Right renal cortex interstitium (tissue), 3 donors: Measurements from ENCODE around the gene ATPAF1. TPM values are rescaled to one million over a fixed set of nuclear protein-coding genes. Genes with fewer than 3 reads are reported as not detected.
A peak's percentile ranks its signal among the peaks of the same experiment; 100 is the strongest.
"Not testable (repeated sequence)": the region's sequence is repeated elsewhere in the genome, so short reads cannot be mapped to it uniquely, and the experiment has no call there.

Experiments used
- DNase-seq, 3 donors: peaks; one replicate each; pipeline ENCODE4 v3.0.0-alpha.2; 2013; ENCODE audit warnings: low read depth in 3 of 3, low spot score in 2 of 3
- polyA plus RNA-seq, 3 donors: library from polyadenylated mRNA; unstranded; fragments of 120-200 nt; gene quantifications; one replicate each; pipeline ENCODE4 v1.2.1, GENCODE V29; 2013; ENCODE audit not compliant: insufficient read length in 3 of 3

ATPAF1 gene
- polyA plus RNA-seq, 3 donors, result 107 to 121 (median 116) TPM

DNA sequence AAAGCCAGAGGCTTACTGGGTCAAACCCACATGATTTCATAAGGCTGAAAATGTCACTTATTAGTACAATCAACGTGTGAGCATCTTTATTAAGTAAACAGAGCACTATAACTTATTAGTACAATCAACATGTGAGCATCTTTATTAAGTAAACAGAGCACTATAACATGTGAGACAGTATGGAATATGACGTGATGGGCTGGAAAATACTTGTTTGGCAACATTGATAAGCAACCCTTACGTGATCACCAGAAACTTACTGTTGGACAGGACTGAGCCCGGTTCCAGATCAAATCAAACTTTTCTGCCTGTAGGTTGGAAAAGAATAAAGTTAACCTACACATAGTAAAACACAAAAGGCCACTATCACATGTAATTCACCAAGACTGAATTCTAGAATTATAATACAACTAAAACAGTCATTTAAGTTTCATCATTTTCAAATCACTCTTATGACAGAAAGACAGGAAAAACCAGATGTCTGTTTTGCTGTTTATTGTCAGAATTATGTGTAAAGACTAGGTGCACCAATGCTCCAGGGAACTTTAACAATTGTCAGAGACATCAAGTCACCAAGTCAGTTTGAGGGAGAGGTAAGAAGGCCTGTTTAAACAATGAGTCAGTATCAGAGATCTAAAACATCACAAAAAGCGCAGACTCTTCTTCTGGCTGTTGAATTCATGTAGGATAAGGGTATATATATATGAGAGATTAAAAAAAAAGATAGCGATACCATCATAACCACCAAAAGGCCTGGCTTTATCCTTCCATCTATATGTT is 15.7 kb downstream of the ATPAF1 start:
- no peak for DNase-seq

DNA sequence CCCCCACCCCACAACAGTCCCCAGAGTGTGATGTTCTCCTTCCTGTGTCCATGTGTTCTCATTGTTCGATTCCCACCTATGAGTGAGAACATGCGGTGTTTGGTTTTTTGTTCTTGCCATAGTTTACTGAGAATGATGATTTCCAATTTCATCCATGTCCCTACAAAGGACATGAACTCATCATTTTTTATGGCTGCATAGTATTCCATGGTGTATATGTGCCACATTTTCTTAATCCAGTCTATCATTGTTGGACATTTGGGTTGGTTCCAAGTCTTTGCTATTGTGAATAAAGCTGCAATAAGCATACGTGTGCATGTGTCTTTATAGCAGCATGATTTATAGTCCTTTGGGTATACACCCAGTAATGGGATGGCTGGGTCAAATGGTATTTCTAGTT is 17.0 kb downstream of the ATPAF1 start:
- DNase-seq, result not testable (repeated sequence)

DNA sequence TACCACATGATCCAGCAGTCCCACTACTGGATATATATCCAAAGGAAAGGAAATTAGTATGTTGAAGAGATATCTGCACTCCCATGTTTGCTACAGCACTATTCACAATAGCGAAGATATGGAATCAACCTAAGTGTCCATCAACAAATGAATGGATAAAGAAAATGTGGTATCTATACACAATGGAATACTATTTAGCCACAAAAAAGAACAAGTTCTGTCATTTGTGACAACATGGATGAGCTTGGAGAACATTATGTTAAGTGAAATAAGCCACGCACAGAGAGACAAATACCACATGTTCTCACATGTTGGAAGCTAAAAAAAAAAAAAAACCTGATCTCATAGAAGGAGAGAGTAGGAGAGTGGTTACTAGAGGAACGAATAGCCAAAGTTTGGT is 17.7 kb downstream of the ATPAF1 start:
- DNase-seq, result no peak

DNA sequence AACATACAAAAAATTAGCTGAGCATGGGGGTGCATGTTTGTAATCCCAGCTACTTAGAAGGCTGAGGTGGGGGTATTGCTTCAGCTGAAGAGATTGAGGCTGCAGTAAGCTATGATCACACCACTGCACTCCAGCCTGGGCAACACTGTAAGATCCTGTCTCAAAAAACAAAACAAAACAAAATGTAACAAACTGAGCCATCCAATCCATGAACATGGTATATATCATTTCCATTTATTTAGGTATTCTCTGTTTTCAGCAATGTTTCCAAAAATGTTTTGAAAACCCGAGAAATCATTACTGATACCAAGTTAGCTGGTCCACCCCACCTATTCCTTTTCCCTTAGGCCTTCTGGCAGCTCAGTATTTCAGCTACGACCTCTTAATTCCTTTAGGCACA is 18.4 kb downstream of the ATPAF1 start:
- no peak for DNase-seq

DNA sequence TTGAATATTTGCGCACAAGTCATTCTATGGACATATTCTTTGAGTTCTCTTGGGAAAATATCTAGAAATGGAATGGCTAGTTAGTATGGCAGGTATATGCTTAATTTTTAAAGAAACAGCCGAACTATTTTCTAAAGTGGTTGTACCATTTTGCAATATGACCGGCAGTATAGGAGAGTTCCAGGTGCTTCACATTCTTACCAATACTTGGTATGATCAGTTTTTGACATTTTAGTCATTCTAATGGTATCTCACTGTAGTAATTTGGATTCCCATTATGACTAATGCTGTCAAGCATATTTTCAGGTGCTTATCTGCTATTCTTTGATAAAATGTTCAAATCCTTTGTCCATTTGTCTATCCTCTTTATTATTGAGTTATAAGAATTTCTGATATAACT is 20.6 kb downstream of the ATPAF1 start:
- DNase-seq, result no peak

DNA sequence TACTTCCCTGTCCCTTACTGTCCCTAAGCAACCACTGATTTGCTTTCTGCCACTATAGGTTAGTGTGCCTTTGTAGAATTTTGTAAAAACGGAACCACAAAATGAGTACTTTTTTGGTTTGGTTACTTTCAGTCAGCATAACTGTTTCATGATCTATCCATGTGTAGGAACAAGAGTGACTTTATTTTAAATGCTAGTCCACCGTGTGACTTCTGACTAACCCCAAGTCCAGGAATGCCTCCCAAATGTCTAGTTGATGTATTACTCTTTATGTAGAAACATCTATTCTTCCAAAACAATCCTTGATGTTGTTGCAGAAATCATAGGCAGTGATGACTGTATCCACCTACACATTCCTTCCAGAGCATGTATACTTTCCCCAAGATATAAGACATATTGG is 21.3 kb downstream of the ATPAF1 start:
- no peak for DNase-seq

DNA sequence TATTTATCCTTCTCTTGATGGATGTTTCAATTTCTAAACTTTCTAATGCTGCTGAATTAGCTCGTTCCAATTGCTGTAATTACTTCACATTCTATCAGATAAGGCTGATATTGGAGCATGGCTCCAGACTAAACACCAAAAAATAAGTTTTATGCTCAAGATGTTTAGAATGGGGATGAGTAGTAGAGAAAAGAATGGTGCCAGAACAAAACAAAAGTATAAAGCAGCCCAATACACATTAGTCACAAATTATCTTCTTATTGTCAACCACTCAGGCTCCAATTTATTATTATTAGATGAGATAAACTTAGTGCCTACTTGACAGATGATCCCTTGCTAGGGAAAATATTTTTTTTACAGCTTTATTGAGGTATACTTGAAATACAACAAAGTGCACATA is 21.8 kb downstream of the ATPAF1 start:
- no peak for DNase-seq

DNA sequence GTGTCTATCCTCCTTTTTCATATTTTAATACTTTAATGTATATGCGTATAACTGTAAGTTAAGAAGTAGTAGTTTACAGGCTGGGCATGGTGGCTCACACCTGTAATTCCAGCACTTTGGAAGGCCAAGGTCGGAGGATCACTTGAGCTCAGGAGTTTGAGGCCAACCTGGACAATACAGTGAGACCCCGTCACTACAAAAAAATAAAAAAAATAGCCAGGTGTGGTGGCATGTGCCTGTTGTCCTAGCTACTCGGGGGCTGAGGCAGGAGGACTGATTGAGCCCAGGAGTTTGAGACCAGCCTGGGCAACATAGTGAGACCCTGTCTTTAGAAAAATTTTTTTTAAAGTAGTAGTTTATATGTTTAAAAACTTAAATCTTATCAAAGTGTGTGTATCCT is 22.3 kb downstream of the ATPAF1 start:
- DNase-seq, result no peak

DNA sequence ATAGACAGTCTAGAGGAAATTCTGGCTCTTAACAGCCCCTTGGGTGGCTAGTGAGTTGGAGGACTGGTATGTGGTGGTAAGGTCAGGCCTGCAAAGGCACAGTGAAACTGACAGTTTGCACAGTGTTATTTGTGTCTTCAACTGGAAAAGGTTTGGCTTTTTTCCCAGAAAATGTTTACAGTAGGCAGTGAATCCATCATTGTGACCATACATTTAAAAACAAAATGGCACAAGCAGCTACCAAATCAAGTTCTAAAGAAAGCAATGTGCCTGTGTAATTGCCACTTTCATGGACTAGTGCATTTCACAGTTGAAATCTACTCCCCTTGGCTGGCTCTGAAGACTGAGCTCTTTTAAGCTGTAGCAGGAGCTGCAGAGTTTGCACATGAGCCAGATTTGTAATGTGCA is 24.8 kb downstream of the ATPAF1 start:
- peak in 1 of 3 donors; percentile 21 for DNase-seq

DNA sequence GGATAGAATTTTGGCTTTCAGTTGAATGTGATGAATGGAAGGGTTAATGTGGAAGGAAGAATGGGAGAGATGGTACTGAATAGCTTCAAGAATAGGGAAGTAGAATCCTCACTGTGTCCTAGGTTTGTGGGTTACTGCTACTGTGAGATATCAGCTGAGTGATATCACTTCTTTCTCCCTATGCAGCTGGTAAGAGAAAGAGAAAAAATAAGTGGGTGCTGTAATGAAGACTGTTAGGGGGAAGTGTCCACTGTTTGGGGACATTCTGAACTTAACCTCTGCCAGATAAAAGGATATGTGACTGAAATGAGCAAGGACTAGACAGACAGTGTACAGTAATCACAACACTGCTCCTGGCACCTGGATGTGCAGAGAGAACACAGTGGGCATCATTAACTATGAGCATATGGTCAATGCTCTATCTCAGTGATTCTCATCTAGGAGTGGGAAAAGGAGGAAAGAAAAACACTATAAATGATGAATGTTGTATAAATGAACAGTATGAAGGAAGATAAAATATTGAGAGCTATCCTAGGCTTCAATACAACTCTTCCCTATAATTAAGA is 26.0 kb downstream of the ATPAF1 start:
- DNase-seq, result no peak

DNA sequence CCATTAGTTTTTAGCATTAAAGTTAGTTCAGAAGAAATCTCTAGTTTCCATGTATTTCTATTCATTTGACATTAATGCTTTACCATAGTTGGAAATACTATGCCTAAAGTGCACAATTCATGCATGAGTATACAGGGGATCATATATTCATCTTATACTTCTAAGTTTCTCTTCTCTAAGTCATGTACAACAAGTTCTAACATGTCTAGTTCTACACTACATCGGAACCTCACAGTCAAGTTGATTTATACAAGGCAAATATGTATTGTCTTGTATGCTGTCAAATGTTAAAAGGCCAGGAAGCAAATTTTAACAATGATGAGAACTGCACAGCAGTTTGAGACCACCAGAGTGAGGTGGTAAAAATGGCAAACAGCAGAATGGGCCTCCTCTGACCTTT is 28.6 kb downstream of the ATPAF1 start:
- no peak for DNase-seq

DNA sequence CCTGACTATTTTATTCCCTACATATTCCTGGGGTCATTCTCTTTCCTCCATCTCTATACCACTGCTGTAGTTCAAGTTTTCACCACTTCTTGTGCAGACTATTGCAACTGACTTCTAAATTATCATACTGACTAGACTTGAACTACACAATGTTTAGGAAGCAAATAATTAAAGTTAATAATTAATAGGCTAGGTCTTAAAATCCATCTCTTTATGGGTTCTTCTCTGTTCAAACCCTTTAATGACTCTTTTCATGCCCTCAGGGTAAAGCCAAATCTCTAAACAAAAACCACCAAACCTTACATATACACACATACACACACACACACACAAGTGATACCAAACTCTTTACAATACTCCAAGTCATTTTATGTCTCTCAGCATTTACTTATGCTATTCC is 29.2 kb downstream of the ATPAF1 start:
- no peak for DNase-seq

DNA sequence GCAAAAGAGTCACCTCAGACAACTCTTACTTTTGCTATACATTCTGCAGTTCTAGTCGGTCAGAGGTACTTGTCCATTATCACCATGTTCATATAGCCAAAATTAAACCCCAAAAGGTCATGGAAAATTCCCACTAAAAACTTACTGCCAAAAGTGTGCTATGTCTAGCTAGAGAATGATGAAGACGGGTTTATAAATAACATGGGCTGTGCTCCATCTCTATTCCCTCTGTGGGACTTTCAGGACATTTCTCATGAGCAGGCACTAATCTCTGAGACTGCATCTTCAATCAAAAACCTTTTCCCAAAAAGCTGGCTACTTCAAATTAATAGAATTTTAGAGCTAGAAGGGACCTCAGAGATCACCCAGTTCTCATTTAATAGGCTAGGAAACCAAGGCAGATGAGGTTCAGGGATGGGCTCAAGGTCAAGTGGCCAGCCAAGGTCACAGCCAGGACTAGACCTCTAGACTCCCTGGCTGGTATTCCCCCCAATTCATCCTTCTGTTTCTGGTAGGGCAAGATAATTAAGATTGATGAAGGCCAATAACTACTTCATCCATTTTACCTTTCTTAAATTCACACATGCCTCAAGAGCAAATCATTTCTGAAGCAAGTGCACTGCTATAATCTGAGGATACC is 30.6 kb downstream of the ATPAF1 start:
- no peak for DNase-seq

DNA sequence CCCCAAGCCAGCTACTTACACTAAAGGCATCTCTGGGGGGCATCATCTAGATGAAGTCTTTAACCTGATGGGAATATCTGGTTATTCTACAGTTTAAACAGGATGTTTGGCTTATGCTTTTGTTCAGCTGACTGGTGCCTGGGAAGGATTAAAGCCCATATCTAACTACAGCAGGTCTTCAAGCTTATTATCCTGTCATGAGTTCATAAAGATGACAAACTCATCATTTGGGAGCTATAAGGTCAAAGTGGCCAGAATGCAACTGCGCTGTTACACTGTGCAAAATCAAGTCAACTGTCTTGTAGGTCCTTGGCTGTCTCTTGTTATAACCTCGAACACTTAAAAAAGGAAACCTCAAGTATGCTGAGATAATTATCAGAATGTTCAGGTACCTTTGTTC is 33.0 kb downstream of the ATPAF1 start:
- no peak for DNase-seq

DNA sequence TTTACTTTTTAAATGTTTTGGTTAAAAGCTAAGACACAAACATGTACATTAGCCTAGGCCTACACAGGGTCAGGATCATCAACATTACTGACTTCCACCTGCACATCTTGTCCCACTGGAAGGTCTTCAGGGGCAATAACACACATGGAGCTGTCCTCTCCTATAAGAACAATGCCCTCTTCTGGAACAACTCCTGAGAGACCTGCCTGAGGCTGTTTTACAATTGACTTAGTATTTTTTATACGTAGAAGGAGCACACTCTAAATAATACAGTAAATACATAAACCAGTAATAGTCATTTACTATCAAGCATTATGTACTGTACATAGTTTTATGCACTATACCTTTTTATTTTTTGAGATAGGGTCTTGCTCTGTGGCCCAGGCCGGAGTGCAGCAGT is 37.4 kb downstream of the ATPAF1 start:
- no peak for DNase-seq

DNA sequence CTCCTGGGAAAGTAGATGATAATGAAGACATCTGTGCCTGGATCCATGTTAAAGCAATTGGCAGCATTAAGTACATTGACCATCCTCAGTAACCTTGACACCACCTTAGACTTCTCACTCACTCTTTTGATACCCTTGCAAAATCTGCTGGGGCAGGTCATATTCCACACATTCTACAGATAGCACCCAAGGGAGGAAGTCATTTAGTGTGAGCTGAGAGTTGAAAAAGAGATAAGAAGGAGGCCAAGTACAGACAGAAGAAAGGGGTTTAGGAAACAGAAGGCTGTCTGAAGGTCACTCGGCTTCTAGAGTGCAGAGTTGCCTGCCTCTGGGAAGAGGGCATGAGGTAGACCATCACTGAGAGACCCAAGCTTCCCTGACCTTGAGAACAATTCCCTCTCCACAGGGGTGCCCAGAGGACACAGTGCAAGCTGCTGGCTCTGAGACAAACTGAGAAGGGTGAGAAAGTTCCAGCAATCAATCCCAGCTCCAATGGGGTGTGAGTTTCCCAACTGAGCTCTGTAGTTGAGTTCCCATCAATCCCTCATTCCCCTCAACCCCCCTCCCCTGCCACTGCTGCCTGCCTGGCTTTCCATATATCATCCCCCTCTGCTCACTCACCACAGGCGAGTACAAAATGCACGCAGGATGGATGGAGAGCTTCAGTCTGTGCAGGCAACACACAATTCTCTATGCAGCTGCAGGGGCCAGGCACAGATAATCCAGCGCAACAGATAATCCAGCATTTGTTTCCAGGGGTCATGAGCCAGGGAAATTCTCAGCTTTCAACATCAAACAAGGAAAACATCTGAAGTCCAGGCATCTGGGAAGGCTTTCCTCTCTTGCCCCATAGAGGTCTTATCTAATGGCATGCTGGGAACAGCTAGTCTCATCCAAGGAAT is 44.2 kb downstream of the ATPAF1 start:
- DNase-seq, result no peak

DNA sequence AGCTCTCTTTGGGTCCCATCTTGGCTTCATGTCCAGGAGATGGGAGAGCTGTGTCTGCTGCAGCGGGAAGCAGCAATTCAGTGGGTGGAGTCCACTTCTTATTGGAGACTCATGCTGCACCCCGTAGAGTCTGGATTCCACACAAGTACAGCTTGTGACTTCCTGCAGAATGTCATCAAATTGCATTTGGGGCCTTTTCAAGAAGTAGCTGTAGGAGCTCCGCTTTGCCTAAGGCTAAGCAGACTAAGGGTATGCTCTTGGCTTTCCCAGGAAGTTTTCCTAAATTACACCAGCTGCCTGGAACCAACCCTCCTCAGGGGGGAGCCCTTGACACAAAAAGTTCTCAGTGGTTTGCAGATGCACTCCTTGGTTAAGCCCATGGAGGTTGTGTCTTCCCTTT is 45.8 kb downstream of the ATPAF1 start:
- no peak for DNase-seq

DNA sequence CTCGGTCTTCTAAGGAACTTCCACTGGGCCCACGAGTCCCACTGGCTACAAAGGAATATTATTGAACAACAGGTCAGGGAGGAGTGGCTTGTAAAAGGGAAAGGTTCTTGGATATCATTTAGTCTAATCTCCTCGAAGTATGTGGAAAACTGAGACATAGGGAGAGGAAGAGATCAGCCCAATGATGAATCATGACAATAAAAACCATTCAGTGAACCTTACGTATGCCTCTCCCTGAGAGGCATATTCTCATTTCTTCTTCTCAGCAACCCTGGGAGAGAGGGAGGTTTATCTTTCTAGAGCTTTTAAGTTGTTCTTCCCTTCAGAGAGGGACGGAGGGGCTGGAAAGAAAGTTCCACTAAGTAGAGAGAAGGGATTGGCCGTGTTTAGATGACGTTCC is 46.2 kb downstream of the ATPAF1 start:
- DNase-seq, result no peak

DNA sequence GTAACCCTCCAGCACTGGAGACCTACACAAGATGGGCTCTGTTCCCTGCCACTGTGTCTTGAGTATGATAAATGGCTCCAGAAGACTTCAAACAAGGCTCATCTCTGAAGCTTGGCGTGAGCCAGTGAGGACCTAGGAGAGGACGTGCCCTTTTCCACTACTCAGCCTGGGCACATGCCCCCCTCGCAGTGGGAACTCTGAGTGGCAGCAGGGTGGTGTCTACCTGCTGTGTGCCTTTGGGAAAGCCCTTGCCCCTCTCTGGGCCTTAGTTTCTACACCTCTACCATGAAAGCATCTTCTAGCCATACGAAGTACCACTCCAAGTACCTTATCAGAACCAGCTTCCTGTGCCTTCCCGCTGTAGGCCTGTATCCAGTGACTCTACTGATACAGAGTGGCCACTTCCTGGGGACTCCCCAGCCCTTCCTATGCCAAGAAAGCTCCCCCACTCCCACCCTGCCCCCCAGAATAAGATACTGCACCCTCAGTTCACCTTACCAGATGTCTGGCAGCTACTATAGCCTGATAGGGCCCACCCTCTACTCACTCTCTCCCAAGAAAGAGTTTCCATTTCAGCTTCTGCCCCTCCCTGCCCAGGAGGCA is 48.4 kb downstream of the ATPAF1 start:
- DNase-seq, result no peak

DNA sequence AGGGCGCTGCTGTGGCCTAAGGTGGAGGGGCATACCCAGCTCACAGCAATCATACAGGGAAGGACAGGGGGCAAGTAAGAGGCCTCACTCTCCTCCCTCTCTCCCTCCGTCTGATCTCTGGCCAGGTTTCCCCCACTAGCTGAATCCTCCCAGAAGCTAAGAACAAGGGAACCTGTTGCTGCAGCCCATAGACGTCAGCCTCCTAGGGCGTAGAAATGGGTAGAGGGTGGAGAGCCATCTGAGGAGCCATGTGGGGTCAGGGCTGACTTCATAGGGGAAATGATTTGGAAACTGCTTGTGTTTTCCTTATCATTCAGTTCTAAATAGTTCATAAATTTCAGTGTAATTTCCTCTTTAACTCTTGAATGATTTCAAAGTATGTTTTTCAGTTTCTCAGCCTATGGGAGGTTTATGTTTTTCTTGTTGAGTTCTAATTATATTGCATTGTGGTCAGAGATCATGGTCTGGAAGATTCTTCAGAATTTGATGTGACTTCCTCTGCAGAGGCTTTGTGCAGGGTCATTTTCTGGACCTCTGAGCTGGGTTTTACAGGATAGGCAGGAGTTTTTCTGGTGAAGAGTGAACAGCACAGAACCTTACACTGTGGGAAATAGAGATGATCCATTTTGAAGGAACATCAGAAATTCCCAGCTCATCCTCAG is 49.3 kb downstream of the ATPAF1 start:
- no peak for DNase-seq
